GM12878 (cell line): ENCODE data around the gene INTS2.

Experiments used
- JUNB ChIP-seq: IDR thresholded peaks from 2 replicates; pipeline ENCODE4 v1.6.1; 2016; ENCODE audit warnings: antibody characterized with exemption, mild to moderate bottlenecking
- MTA2 ChIP-seq: fragments of 450-650 bp; IDR thresholded peaks from 2 replicates; pipeline ENCODE4 v1.6.1; 2016; ENCODE audit warnings: low read depth, mild to moderate bottlenecking, moderate library complexity
- POLR2AphosphoS5 ChIP-seq: IDR thresholded peaks from 2 replicates; pipeline ENCODE4 v1.6.1; 2011; ENCODE audit warnings: mild to moderate bottlenecking, low read length, inconsistent platforms
- ZNF24 ChIP-seq: fragments of 450-650 bp; IDR thresholded peaks from 2 replicates; pipeline ENCODE4 v1.6.1; 2017; ENCODE audit warnings: antibody characterized with exemption, mild to moderate bottlenecking
- TF ChIP-seq, protein P1 (sequence below): IDR thresholded peaks from 2 replicates; pipeline ENCODE4 v1.6.1; 2012; ENCODE audit warnings: low read depth, low read length, improper control_type of control experiment

DNA sequence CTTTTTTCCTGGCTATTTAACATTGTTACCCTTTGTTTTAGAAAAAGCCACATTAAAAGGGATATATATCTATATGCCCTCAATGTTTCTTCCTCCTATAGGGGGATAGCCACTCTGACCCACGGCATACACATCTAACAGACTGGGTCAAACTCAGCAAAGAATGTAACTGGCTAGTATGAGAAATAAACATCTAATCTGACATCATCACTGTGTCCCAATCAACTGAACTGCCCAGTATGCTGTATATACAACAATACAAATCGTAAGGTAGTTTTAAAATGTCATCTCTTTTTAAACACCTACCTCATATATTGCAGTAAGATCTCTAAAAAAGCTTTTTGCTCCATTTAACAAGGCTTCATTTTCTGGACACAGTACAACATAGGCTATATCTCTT is 39.9 kb upstream of the INTS2 start:
- TF ChIP-seq, protein P1, sequence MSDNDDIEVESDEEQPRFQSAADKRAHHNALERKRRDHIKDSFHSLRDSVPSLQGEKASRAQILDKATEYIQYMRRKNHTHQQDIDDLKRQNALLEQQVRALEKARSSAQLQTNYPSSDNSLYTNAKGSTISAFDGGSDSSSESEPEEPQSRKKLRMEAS, result no peak
- TF ChIP-seq POLR2AphosphoS5 (no peak), MTA2 (no peak), ZNF24 (no peak), JUNB (no peak)
